Panc1 (cell line): ENCODE measurements around the gene TNN. TPM values are rescaled to one million over a fixed set of nuclear protein-coding genes. Genes with fewer than 3 reads are reported as not detected.

ENCODE experiments used
- ATAC-seq: fragments of 200-7000 bp; cut with Tn5 transposase; 2 replicates; pipeline ENCODE4 v1.9.1; 2020; ENCODE audit warnings: mild to moderate bottlenecking, moderate library complexity
- BruUV-seq: library from RNA; stranded (reverse); fragments of 400-500 nt; replicated peaks from 2 replicates; lab custom pipeline; 2021; lab: Mats Ljungman, UMichigan
- CTCF ChIA-PET: fragments of 300-600 bp; sonication (Branson Sonifier 250); formaldehyde crosslinking; loops from one replicate; lab custom pipeline; 2022; ENCODE audit warnings: antibody characterized with exemption; lab: Charles Lee
- POLR2A ChIA-PET: fragments of 300-600 bp; sonication (Branson Sonifier 250); formaldehyde crosslinking; loops from one replicate; lab custom pipeline; 2022; ENCODE audit warnings: antibody characterized with exemption; lab: Charles Lee
- DNase-seq: peaks from one replicate; pipeline ENCODE4 v3.0.0-alpha.2; 2010; ENCODE audit warnings: low read depth, low spot score
- H3K27ac ChIP-seq: 2 replicates; pipeline ENCODE4 v1.5.1; 2011; ENCODE audit warnings: mild to moderate bottlenecking, low read length, inconsistent platforms
- H3K27me3 ChIP-seq: fragments of 200-500 bp; sonication (Bioruptor generic); 2 replicates; pipeline ENCODE4 v1.6.0; 2014; ENCODE audit warnings: low read length, inconsistent platforms; ENCODE audit not compliant: control insufficient read depth, insufficient read depth
- H3K36me3 ChIP-seq: fragments of 200-500 bp; sonication (Bioruptor generic); 2 replicates; pipeline ENCODE4 v1.5.1; 2014; ENCODE audit warnings: inconsistent platforms, mild to moderate bottlenecking, low read length, moderate library complexity; ENCODE audit not compliant: control insufficient read depth, insufficient read depth
- H3K4me1 ChIP-seq: 2 replicates; pipeline ENCODE4 v1.5.1; 2011; ENCODE audit warnings: inconsistent platforms, mild to moderate bottlenecking, low read length, moderate library complexity; ENCODE audit not compliant: control insufficient read depth, insufficient read depth
- H3K4me3 ChIP-seq, 2 experiments: 2 replicates each; pipeline ENCODE4 v1.5.1; 2011 to 2012; ENCODE audit warnings: low read depth in 2 of 2, low read length in 2 of 2, mild to moderate bottlenecking in 2 of 2, inconsistent platforms in 1 of 2, moderate library complexity in 1 of 2
- H3K9me3 ChIP-seq: fragments of 200-500 bp; sonication (Bioruptor generic); 2 replicates; pipeline ENCODE4 v1.5.1; 2014; ENCODE audit warnings: low read depth, mild to moderate bottlenecking, inconsistent platforms, low read length, moderate library complexity; ENCODE audit not compliant: control insufficient read depth, insufficient read depth
- CTCF ChIP-seq: fragments of 450-650 bp; IDR thresholded peaks from 2 replicates; pipeline ENCODE4 v1.5.1; 2017; ENCODE audit warnings: mild to moderate bottlenecking
- POLR2AphosphoS5 ChIP-seq: IDR thresholded peaks from 2 replicates; pipeline ENCODE4 v1.6.1; 2012; ENCODE audit warnings: mild to moderate bottlenecking, low read depth, low read length, moderate library complexity
- REST ChIP-seq, 2 experiments: IDR thresholded peaks; 2 replicates each; pipeline ENCODE4 v1.6.1; 2011 to 2012; ENCODE audit warnings: low read depth in 2 of 2, control low read depth in 1 of 2, low read length in 1 of 2, mild to moderate bottlenecking in 1 of 2, moderate library complexity in 1 of 2; ENCODE audit not compliant: insufficient read depth in 1 of 2
- SIN3A ChIP-seq: IDR thresholded peaks from 2 replicates; pipeline ENCODE4 v1.6.1; 2012; ENCODE audit warnings: low read depth, mild to moderate bottlenecking, low read length, moderate library complexity, borderline replicate concordance; ENCODE audit not compliant: insufficient read depth
- TCF7L2 ChIP-seq: IDR thresholded peaks from 2 replicates; pipeline ENCODE4 v1.6.1; 2011; ENCODE audit warnings: mild to moderate bottlenecking, low read depth, low read length, inconsistent platforms
- in situ Hi-C: cut with HindIII; loops from 2 replicates; pipeline ENCODE4 v1.10.0; 2016; ENCODE audit warnings: low sequenced_read_pairs, low pct_unique_long_range_greater_than_20kb
- intact Hi-C: fragments of 100-400 bp; cut with micrococcal nuclease; formaldehyde crosslinking; loops from one replicate; pipeline ENCODE4 v1.10.0; 2022; ENCODE audit not compliant: unreplicated experiment
- total RNA-seq: library from RNA; stranded (reverse); gene quantifications from one replicate; pipeline ENCODE4 v1.2.1, GENCODE V29; 2021; ENCODE audit not compliant: unreplicated experiment

Gene TNN
- total RNA-seq, 1 experiment from 2014 or later = not detected

GRCh38 chr1:175024773-175025172 lies 42.9 kb upstream of the TNN start:
- Histone ChIP-seq H3K9me3 (no peaks in the 10 kb centered on the region), H3K4me1 (peaks cover 6% of the 10 kb centered on the region; the same call in 1 of the 2 replicates), H3K36me3 (peaks cover 5% of the 10 kb centered on the region; the same call in 1 of the 2 replicates), H3K27ac (no peak overlapping the region), H3K4me3 (no peak overlapping the region), H3K27me3 (no peaks in the 10 kb centered on the region)
- CTCF ChIA-PET = no interaction called here
- intact Hi-C loops = no loop called here
- no peak for DNase-seq
- TF ChIP-seq REST (IDR thresholded peaks at IDR 0.05; ENCODE audit: insufficient read depth in 1 of 2, low read depth in 2 of 2, low read length in 1 of 2) (no peak), TCF7L2 (no peak), POLR2AphosphoS5 (no peak), SIN3A (no peak), CTCF (no peak)
- in situ Hi-C loops = no loop called here
- BruUV-seq = no TSS peak
- ATAC-seq = no peak
- POLR2A ChIA-PET = no interaction called here

GRCh38 chr1:175033953-175034352 lies 33.7 kb upstream of the TNN start:
- H3K4me3 ChIP-seq = no peak overlapping the region
- no peaks in the 10 kb centered on the region for H3K9me3 ChIP-seq
- ChIA-PET CTCF (interaction anchor here (0.8 kb wide), 1 partner anchor 91 kb away, joined by 5 read pairs; no protein-coding TSS in a partner anchor), POLR2A (no interaction called here)
- no TSS peak for BruUV-seq
- DNase-seq (no peak), ATAC-seq (no peak)
- TF ChIP-seq CTCF (no peak), SIN3A (no peak), POLR2AphosphoS5 (no peak), REST (IDR thresholded peaks at IDR 0.05; ENCODE audit: insufficient read depth in 1 of 2, low read depth in 2 of 2, low read length in 1 of 2) (no peak), TCF7L2 (no peak)
- in situ Hi-C loops = no loop called here
- 0 out of 2 replicates have a peak, but pooled peaks cover 3% of the 10 kb centered on the region for H3K4me1 ChIP-seq
- intact Hi-C loops = no loop called here
- H3K36me3 ChIP-seq = no peaks in the 10 kb centered on the region
- no peak overlapping the region for H3K27ac ChIP-seq
- peaks cover 6% of the 10 kb centered on the region; the same call in 1 of the 2 replicates for H3K27me3 ChIP-seq
